Trophoblast cell (in vitro differentiated cells and primary cell): ENCODE measurements around the gene UGT8.
A peak's percentile ranks its signal among the peaks of the same experiment; 100 is the strongest.

ENCODE experiments used
- DNase-seq, 2 donors: peaks; one replicate each; pipeline ENCODE4 v3.0.0-alpha.2; 2016
- H2AFZ ChIP-seq: 2 replicates; pipeline ENCODE4 v1.6.1; 2013; ENCODE audit warnings: low read length, moderate library complexity, mild to moderate bottlenecking; ENCODE audit not compliant: insufficient read depth, poor library complexity
- H2AK5ac ChIP-seq: 2 replicates; pipeline ENCODE4 v1.6.1; 2013; ENCODE audit warnings: mild to moderate bottlenecking, low read length
- H2BK120ac ChIP-seq: 2 replicates; pipeline ENCODE4 v1.6.1; 2013; ENCODE audit warnings: low read length, mild to moderate bottlenecking, moderate library complexity; ENCODE audit not compliant: insufficient read depth, poor library complexity
- H2BK12ac ChIP-seq: 2 replicates; pipeline ENCODE4 v1.6.1; 2013; ENCODE audit warnings: mild to moderate bottlenecking, low read length, moderate library complexity
- H2BK5ac ChIP-seq: 2 replicates; pipeline ENCODE4 v1.6.1; 2013; ENCODE audit warnings: low read length, low read depth, moderate library complexity, mild to moderate bottlenecking; ENCODE audit not compliant: poor library complexity
- H3K14ac ChIP-seq: 2 replicates; pipeline ENCODE4 v1.6.1; 2013; ENCODE audit warnings: mild to moderate bottlenecking, low read length
- H3K18ac ChIP-seq: 2 replicates; pipeline ENCODE4 v1.6.1; 2013; ENCODE audit warnings: mild to moderate bottlenecking, low read length
- H3K23ac ChIP-seq: 2 replicates; pipeline ENCODE4 v1.6.1; 2013; ENCODE audit warnings: low read length
- H3K27ac ChIP-seq: 2 replicates; pipeline ENCODE4 v1.5.1; 2013; ENCODE audit warnings: low read depth, mild to moderate bottlenecking, inconsistent platforms, low read length, moderate library complexity
- H3K27me3 ChIP-seq: 2 replicates; pipeline ENCODE4 v1.6.1; 2013; ENCODE audit warnings: inconsistent platforms, mild to moderate bottlenecking, low read length, moderate library complexity; ENCODE audit not compliant: insufficient read depth
- H3K36me3 ChIP-seq, 2 experiments: 1 replicate in 1 of 2; 2 replicates in 1 of 2; pipeline ENCODE4 v1.6.1; 2013; ENCODE audit warnings: low read length in 2 of 2, mild to moderate bottlenecking in 2 of 2, moderate library complexity in 1 of 2; ENCODE audit not compliant: insufficient read depth in 2 of 2, control insufficient read depth in 1 of 2
- H3K4ac ChIP-seq: 2 replicates; pipeline ENCODE4 v1.6.1; 2013; ENCODE audit warnings: low read depth, mild to moderate bottlenecking, low read length, moderate library complexity
- H3K4me1 ChIP-seq, 2 experiments: 1 replicate in 1 of 2; 2 replicates in 1 of 2; pipeline ENCODE4 v1.6.1; 2013; ENCODE audit warnings: low read length in 2 of 2, mild to moderate bottlenecking in 2 of 2, moderate library complexity in 1 of 2; ENCODE audit not compliant: insufficient read depth in 2 of 2, control insufficient read depth in 1 of 2
- H3K4me2 ChIP-seq: 2 replicates; pipeline ENCODE4 v1.6.1; 2013; ENCODE audit warnings: inconsistent platforms, mild to moderate bottlenecking, low read length, moderate library complexity
- H3K4me3 ChIP-seq: 2 replicates; pipeline ENCODE4 v1.5.1; 2013; ENCODE audit warnings: mild to moderate bottlenecking, low read depth, low read length, inconsistent platforms
- H3K79me1 ChIP-seq: one replicate; pipeline ENCODE4 v1.6.1; 2013; ENCODE audit warnings: low read length
- H3K79me2 ChIP-seq: 2 replicates; pipeline ENCODE4 v1.6.1; 2013; ENCODE audit warnings: low read length, mild to moderate bottlenecking; ENCODE audit not compliant: control insufficient read depth, insufficient read depth, poor library complexity
- H3K9ac ChIP-seq: 2 replicates; pipeline ENCODE4 v1.6.1; 2013; ENCODE audit warnings: mild to moderate bottlenecking, low read length
- H3K9me3 ChIP-seq: 2 replicates; pipeline ENCODE4 v1.6.1; 2013; ENCODE audit warnings: low read depth, mild to moderate bottlenecking, control low read depth, inconsistent platforms, low read length; ENCODE audit not compliant: insufficient read depth
- H4K12ac ChIP-seq: 2 replicates; pipeline ENCODE4 v1.6.1; 2013; ENCODE audit warnings: low read depth, mild to moderate bottlenecking, low read length, moderate library complexity
- H4K8ac ChIP-seq: 2 replicates; pipeline ENCODE4 v1.6.1; 2013; ENCODE audit warnings: low read depth, mild to moderate bottlenecking, low read length, moderate library complexity
- H4K91ac ChIP-seq: one replicate; pipeline ENCODE4 v1.6.1; 2013; ENCODE audit warnings: low read depth, mild to moderate bottlenecking, low read length, moderate library complexity
- WGBS: extraction: QIAGEN DNeasy Blood & Tissue Kit; methylation state at CpG from one replicate; pipeline ENCODE4 v1.1.7; 2013; ENCODE audit warnings: missing lambda C conversion rate; ENCODE audit not compliant: insufficient read length, insufficient coverage; ENCODE audit errors: extremely low coverage; 5-methylcytosine and 5-hydroxymethylcytosine counted together

Gene UGT8

GRCh38 chr4:114654592-114654991, 56.0 kb downstream of the UGT8 start:
- Histone ChIP-seq H3K9ac (no peak overlapping the region), H3K79me1 (no peaks in the 10 kb centered on the region), H3K4ac (no peak overlapping the region), H2BK12ac (no peak overlapping the region), H4K91ac (no peak overlapping the region), H3K36me3 (no peaks in the 10 kb centered on the region), H4K8ac (no peak overlapping the region), H4K12ac (no peak overlapping the region), H2AFZ (no peak overlapping the region), H3K9me3 (no peaks in the 10 kb centered on the region), H2BK120ac (no peak overlapping the region), H3K23ac (no peak overlapping the region), H3K14ac (no peak overlapping the region), H3K4me3 (no peak overlapping the region), H3K4me1 (no peaks in the 10 kb centered on the region), H2BK5ac (no peak overlapping the region), H3K18ac (no peak overlapping the region), H2AK5ac (no peak overlapping the region), H3K27me3 (no peaks in the 10 kb centered on the region), H3K27ac (no peak overlapping the region), H3K4me2 (no peak overlapping the region), H3K79me2 (no peaks in the 10 kb centered on the region)
- WGBS: no CpG with 5 or more reads among the region's 2 CpGs
- DNase-seq: no peak

GRCh38 chr4:114658179-114658578, 59.6 kb downstream of the UGT8 start:
- H2BK5ac ChIP-seq: no peak overlapping the region
- H3K27ac ChIP-seq: no peak overlapping the region
- no peak overlapping the region for H2AK5ac ChIP-seq
- no peak overlapping the region for H3K14ac ChIP-seq
- no peaks in the 10 kb centered on the region for H3K4me1 ChIP-seq
- no peaks in the 10 kb centered on the region for H3K79me1 ChIP-seq
- H3K4me3 ChIP-seq: no peak overlapping the region
- no peak overlapping the region for H4K12ac ChIP-seq
- H2BK120ac ChIP-seq: no peak overlapping the region
- no peak overlapping the region for H2BK12ac ChIP-seq
- H3K9ac ChIP-seq: no peak overlapping the region
- no peak overlapping the region for H2AFZ ChIP-seq
- H3K23ac ChIP-seq: no peak overlapping the region
- H4K8ac ChIP-seq: no peak overlapping the region
- no peaks in the 10 kb centered on the region for H3K9me3 ChIP-seq
- H4K91ac ChIP-seq: no peak overlapping the region
- H3K4ac ChIP-seq: no peak overlapping the region
- H3K36me3 ChIP-seq: no peaks in the 10 kb centered on the region
- no peaks in the 10 kb centered on the region for H3K79me2 ChIP-seq
- DNase-seq: no peak
- no peaks in the 10 kb centered on the region for H3K27me3 ChIP-seq
- H3K18ac ChIP-seq: no peak overlapping the region
- H3K4me2 ChIP-seq: no peak overlapping the region

GRCh38 chr4:114658776-114659175, 60.2 kb downstream of the UGT8 start:
- H3K79me1 ChIP-seq: no peaks in the 10 kb centered on the region
- H3K79me2 ChIP-seq: no peaks in the 10 kb centered on the region
- no peak overlapping the region for H3K27ac ChIP-seq
- H3K4me3 ChIP-seq: no peak overlapping the region
- no peak overlapping the region for H2AK5ac ChIP-seq
- H4K12ac ChIP-seq: no peak overlapping the region
- no CpG with 5 or more reads among the region's 4 CpGs for WGBS
- no peak overlapping the region for H3K18ac ChIP-seq
- no peaks in the 10 kb centered on the region for H3K27me3 ChIP-seq
- H4K91ac ChIP-seq: no peak overlapping the region
- no peak overlapping the region for H2BK5ac ChIP-seq
- H2BK120ac ChIP-seq: no peak overlapping the region
- no peaks in the 10 kb centered on the region for H3K9me3 ChIP-seq
- no peak overlapping the region for H3K4ac ChIP-seq
- no peak for DNase-seq
- no peak overlapping the region for H3K9ac ChIP-seq
- no peak overlapping the region for H2AFZ ChIP-seq
- no peaks in the 10 kb centered on the region for H3K4me1 ChIP-seq
- H3K36me3 ChIP-seq: no peaks in the 10 kb centered on the region
- H2BK12ac ChIP-seq: no peak overlapping the region
- H3K23ac ChIP-seq: no peak overlapping the region
- H3K4me2 ChIP-seq: no peak overlapping the region
- no peak overlapping the region for H3K14ac ChIP-seq
- H4K8ac ChIP-seq: no peak overlapping the region

- H3K9me3 ChIP-seq: no peaks in the 10 kb centered on the region
- no peak overlapping the region for H3K27ac ChIP-seq
- H3K18ac ChIP-seq: no peak overlapping the region
- no peak overlapping the region for H2BK12ac ChIP-seq
- no peak overlapping the region for H3K4ac ChIP-seq
- no CpG with 5 or more reads among the region's 4 CpGs for WGBS
- H3K4me1 ChIP-seq: no peaks in the 10 kb centered on the region
- no peak overlapping the region for H3K4me3 ChIP-seq
- H3K36me3 ChIP-seq: no peaks in the 10 kb centered on the region
- H4K8ac ChIP-seq: no peak overlapping the region
- H2AK5ac ChIP-seq: no peak overlapping the region
- no peaks in the 10 kb centered on the region for H3K27me3 ChIP-seq
- H2AFZ ChIP-seq: no peak overlapping the region
- no peak overlapping the region for H3K14ac ChIP-seq
- H3K9ac ChIP-seq: no peak overlapping the region
- H4K12ac ChIP-seq: no peak overlapping the region
- no peak overlapping the region for H3K23ac ChIP-seq
- no peak overlapping the region for H4K91ac ChIP-seq
- no peak overlapping the region for H2BK5ac ChIP-seq
- no peak overlapping the region for H2BK120ac ChIP-seq
- DNase-seq: peak; percentile 44 to 72
- H3K4me2 ChIP-seq: no peak overlapping the region
- H3K79me2 ChIP-seq: no peaks in the 10 kb centered on the region
- H3K79me1 ChIP-seq: no peaks in the 10 kb centered on the region
These were observed 60.9 kb downstream of the UGT8 start for GRCh38 chr4:114659386-114660008.
